Ovary (tissue), 3 donors: ENCODE data around the gene REM2.

Experiments
- CTCF ChIP-seq, 3 donors: fragments of 450-650 bp in 2 of 3; fragments of 200-600 bp in 1 of 3; IDR thresholded peaks; one replicate each; pipeline versions ENCODE4 v1.5.1 to v1.8.0; 2016 to 2022; ENCODE audit warnings: antibody characterized with exemption in 3 of 3, mild to moderate bottlenecking in 1 of 3
- POLR2A ChIP-seq: fragments of 450-650 bp; IDR thresholded peaks from one replicate; pipeline ENCODE4 v1.6.1; 2017; ENCODE audit warnings: antibody characterized with exemption, mild to moderate bottlenecking, moderate library complexity
- donor health status: DM: no; HTN: no; CAD: no.

- TF ChIP-seq CTCF (IDR thresholded peaks at IDR 0.05) (no peak), POLR2A (peak; percentile 54)
Observed at GRCh38 chr14:22837750-22838538, 45.1 kb upstream of the REM2 start.
